Keratinocyte (primary cell): ENCODE results near the gene ME1.

Source experiments
- CTCF ChIP-seq, 3 experiments: IDR thresholded peaks in 1 of 3; conservative IDR thresholded peaks in 1 of 3; optimal IDR thresholded peaks in 1 of 3; 2 replicates in 2 of 3; 3 replicates in 1 of 3; pipeline versions ENCODE3 to v1.5.1; 2011; ENCODE audit warnings: low read length in 3 of 3, mild to moderate bottlenecking in 3 of 3, moderate library complexity in 2 of 3, control low read depth in 1 of 3, inconsistent platforms in 1 of 3; ENCODE audit not compliant: insufficient read depth in 2 of 3; ENCODE audit errors: extremely low read depth in 1 of 3
- EZH2 ChIP-seq: IDR thresholded peaks from one replicate; pipeline ENCODE4 v1.6.1; 2012; ENCODE audit warnings: inconsistent platforms, mild to moderate bottlenecking, low read length, moderate library complexity

- no peak for TF ChIP-seq EZH2
- TF ChIP-seq CTCF (optimal IDR thresholded peaks at IDR 0.05 in 1 of 3, IDR thresholded peaks at IDR 0.05 in 1 of 3, conservative IDR thresholded peaks at IDR 0.05 in 1 of 3; ENCODE audit: extremely low read depth in 1 of 3, insufficient read depth in 2 of 3, low read length in 3 of 3): no peak
Measured at GRCh38 chr6:83385473-83385872, 45.4 kb downstream of the ME1 start.
